ENCODE measurements around the gene NEDD8.

DNA sequence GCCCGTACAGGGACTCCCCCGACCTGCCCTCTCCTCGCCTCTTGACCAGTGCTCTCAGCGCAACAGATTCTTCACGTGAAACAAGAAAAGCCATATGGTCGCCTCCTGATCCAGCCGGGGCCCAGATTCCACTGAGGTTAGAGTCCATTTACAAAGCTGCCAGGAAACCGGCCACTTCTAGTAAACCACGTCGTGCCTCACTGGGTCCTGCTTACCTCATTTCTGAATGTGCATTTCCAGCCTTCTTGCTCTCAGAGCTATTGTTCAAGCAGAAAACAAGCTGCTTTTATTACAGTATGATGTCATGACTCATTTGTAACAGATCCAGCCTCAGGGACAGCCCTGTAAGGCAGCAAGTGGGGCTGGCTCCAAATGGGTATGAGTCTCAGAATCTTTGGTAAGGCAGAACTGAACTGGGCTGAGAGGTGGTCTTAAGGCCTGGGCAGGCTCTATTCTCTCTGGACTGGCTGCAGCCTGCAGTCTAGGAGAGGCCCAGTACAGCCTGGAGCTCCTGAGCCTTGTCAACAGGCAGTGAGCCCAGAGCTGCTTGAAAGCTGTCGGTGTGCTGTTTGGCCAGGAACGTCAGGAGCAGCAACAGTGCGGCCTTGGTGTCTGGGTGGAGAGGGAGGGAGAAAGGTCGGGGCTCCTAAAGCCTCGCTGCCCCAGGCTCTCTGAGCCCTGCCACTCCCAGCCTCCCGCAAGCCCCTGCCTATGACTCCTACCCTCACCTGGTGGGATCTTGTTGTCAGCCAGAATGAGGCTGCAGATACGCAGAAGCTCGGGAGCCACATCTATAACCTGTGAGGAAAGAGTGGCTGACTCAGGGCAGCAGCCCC, 52.0 kb downstream of the NEDD8 start:
- TF ChIP-seq POLR2A (IDR thresholded peaks at IDR 0.05), result no peak
- TF ChIP-seq CTCF (IDR thresholded peaks at IDR 0.05 in 4 of 5, conservative IDR thresholded peaks at IDR 0.05 in 1 of 5), result no peak

Data from gastrocnemius medialis (tissue), 4 donors.